AG09319 (cell line): ENCODE measurements around the gene ZNF853.

Source experiments
- DNase-seq: peaks from one replicate; pipeline ENCODE4 v3.0.0-alpha.2; 2010; ENCODE audit warnings: low read depth; ENCODE audit errors: extremely low read depth
- CTCF ChIP-seq: IDR thresholded peaks from 2 replicates; pipeline ENCODE4 v1.5.1; 2011; ENCODE audit warnings: low read depth, mild to moderate bottlenecking, inconsistent platforms, low read length, moderate library complexity

ZNF853 gene

DNA sequence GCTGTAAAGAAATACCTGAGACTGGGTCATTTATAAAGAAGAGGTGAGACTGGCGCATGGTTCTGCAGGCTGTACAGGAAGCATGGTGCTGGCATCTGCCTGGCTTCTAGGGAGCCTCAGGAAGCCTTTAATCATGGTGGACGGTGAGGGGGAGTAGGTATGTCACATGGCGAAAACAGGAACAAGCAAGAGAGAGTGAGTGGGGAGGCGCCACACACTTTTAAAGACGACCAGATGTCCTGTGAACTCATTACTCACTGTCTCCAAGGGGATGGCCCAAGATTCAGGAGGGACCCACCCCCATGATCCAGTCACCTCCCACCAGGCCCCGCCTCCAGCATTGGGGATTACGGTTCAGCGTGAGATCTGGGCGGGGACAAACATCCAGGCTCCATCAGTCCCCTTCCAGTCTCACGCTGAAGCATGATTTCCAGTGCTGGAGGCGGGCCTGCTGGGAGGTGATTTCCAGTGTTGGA is 24.9 kb downstream of the ZNF853 start:
- no peak for DNase-seq
- TF ChIP-seq CTCF = no peak

- TF ChIP-seq CTCF = no peak
- no peak for DNase-seq
These were observed 26.1 kb downstream of the ZNF853 start for GRCh38 chr7:6641305-6642035.

DNA sequence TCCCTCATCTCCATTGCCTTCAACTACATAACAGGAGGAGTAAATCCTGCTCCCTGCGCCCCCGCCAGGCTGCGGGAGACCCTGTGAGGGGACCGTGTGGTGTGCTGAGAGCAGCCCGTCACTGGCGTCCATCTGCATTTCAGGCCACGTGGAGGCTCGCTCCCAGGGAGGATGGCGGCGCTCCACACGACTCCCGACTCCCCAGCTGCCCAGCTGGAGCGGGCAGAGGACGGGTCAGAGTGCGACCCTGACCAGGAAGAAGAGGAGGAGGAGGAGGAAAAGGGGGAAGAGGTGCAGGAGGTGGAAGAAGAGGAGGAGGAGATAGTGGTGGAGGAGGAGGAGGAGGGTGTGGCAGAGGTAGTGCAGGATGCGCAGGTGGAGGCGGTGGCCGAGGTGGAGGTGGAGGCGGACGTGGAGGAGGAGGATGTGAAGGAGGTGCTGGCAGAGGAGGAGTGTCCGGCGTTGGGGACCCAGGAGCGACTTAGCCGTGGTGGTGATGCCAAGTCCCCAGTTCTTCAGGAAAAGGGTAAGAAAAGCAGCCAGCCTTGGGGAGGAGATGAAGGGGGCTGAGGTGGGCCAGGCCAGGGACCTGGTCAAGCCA is 26.9 kb downstream of the ZNF853 start:
- TF ChIP-seq CTCF = no peak
- DNase-seq = no peak

DNA sequence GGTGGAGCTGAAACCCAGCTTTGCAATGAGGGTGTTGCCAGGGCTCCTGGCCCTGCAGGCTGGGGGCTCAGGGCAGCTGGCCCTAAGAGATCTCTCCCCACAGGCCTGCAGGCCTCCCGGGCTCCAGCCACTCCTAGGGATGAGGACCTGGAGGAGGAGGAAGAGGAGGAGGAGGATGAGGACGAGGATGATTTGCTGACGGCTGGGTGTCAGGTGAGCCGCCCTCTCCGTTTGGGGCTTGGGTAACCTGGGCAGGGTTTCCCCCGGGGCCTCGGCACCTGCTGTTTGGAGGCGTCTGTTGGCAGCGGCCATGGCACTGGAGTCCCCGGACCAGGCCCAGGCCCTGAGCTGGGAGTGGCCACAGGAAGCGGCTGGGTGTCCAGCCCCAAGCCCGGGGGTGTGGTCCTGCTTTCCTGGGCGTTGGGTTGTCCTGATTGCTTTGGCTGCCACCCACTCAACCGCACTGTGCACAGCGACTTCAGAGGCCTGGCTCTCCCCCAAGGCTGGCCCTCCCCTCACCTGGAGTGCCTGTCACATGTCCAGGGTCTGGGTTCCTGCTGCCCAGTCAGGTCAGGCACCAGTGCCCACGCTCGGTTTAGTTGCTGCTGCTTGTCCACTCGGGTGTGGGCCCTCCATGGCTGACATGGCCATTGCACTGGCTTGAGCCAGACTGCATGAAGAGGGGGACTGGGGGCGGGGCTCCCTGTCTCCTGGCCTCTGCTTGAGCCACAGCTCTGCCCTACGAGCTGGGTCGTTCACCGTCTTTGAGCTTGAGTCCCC is 27.6 kb downstream of the ZNF853 start:
- DNase-seq = no peak
- TF ChIP-seq CTCF = no peak

DNA sequence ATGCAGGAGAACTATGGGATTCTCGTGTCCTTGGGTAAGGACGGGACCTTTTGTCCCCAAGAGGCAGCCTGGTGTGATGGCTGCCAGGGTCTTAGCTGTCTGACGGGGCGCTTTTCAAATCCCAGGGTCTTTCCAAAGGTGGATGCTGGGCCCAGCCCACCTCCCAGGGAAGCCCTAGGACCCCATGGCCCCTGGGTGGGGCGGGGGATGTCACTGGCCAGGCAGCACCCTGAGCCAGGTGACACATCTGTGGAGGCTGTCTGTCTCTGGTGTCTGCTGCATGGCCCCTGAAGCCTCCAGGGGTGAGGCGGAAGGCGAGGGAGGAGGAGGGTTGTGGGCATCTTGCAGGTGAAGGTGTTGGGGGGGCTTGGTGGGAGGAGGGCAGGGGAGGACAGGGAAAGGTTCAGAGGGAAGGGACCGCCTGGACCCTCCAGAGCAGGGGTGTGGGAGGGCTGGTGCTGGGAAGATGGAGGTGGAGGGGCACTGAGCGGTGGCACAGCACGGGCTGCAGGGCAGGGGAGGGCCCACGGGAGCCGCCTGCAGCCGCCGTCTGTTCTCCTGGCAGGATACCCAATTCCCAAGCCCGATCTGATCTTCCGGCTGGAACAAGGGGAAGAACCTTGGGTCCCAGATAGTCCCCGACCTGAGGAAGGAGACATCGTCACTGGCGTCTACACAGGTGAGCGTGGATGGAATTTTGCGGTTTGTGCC is 28.7 kb downstream of the ZNF853 start:
- no peak for DNase-seq
- TF ChIP-seq CTCF = no peak

DNA sequence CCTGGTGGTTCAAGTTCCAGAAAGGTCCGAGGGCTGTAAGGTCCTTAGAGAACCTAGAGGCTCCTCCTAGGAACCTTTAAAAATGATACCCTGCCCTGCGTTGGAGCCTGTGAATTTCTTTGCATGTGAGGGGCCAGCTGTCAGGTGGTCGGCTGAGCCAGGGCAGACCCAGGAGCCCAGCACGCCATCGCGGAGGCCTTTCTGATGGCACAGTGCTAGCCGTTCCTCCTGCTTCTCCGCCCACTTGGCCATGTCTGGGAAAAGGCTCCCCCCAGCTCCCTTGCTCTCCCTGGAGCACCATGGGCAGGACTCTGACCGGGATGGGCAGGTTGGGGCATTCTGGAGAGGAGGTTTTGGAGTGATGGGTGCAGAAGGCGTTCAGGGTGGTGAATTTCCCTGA is 29.3 kb downstream of the ZNF853 start:
- no peak for TF ChIP-seq CTCF
- DNase-seq = no peak
